PC-9 (cell line): ENCODE data around the gene FLNC. TPM values are rescaled to one million over a fixed set of nuclear protein-coding genes. Genes with fewer than 3 reads are reported as not detected.
A peak's percentile ranks its signal among the peaks of the same experiment; 100 is the strongest.

Experiments
- BruUV-seq: library from RNA; stranded (reverse); fragments of 400-500 nt; replicated peaks from 2 replicates; lab custom pipeline; 2021; lab: Mats Ljungman, UMichigan
- CTCF ChIA-PET: fragments of 300-600 bp; sonication (Branson Sonifier 250); formaldehyde crosslinking; loops from one replicate; lab custom pipeline; 2022; ENCODE audit warnings: antibody characterized with exemption; lab: Charles Lee
- POLR2A ChIA-PET: fragments of 300-600 bp; sonication (Branson Sonifier 250); formaldehyde crosslinking; loops from one replicate; lab custom pipeline; 2022; ENCODE audit warnings: antibody characterized with exemption; ENCODE audit not compliant: unreplicated experiment; lab: Charles Lee
- DNase-seq, 2 experiments: peaks; one replicate each; pipeline versions ENCODE4 v3.0.0 to v3.0.0-alpha.2; 2015 to 2022; ENCODE audit warnings: mixed read lengths in 1 of 2
- H2AFZ ChIP-seq: fragments of 200-600 bp; sonication (generic); 2 replicates; pipeline ENCODE4 v1.8.1; 2017; ENCODE audit warnings: antibody characterized with exemption
- H3F3A ChIP-seq: fragments of 200-600 bp; sonication (generic); 2 replicates; pipeline ENCODE4 v1.8.1; 2017; ENCODE audit warnings: antibody characterized with exemption, mild to moderate bottlenecking, low read depth; ENCODE audit not compliant: insufficient read depth
- H3K27ac ChIP-seq: fragments of 200-600 bp; sonication (generic); 2 replicates; pipeline ENCODE4 v1.6.1; 2016; ENCODE audit warnings: mixed run types
- H3K27me3 ChIP-seq: fragments of 200-600 bp; sonication (generic); 2 replicates; pipeline ENCODE4 v1.6.1; 2016; ENCODE audit warnings: low read depth, mixed run types; ENCODE audit not compliant: insufficient read depth
- H3K36me3 ChIP-seq: fragments of 200-600 bp; sonication (generic); 2 replicates; pipeline ENCODE4 v1.6.1; 2016; ENCODE audit warnings: low read depth, mixed run types
- H3K4me1 ChIP-seq: fragments of 200-600 bp; sonication (generic); replicated peaks from 2 replicates; pipeline ENCODE4 v1.6.1; 2016; ENCODE audit warnings: mixed run types; ENCODE audit not compliant: insufficient read depth
- H3K4me2 ChIP-seq: fragments of 200-600 bp; sonication (generic); 2 replicates; pipeline ENCODE4 v1.6.1; 2017; ENCODE audit warnings: mixed run types
- H3K4me3 ChIP-seq: fragments of 200-600 bp; sonication (generic); 2 replicates; pipeline ENCODE4 v1.6.1; 2016; ENCODE audit warnings: mixed run types
- H3K79me2 ChIP-seq: fragments of 200-600 bp; sonication (generic); 2 replicates; pipeline ENCODE4 v1.6.1; 2017; ENCODE audit warnings: low read depth, mixed run types
- H3K9me2 ChIP-seq: fragments of 200-600 bp; sonication (generic); 2 replicates; pipeline ENCODE4 v1.8.1; 2017; ENCODE audit warnings: mild to moderate bottlenecking; ENCODE audit not compliant: insufficient read depth
- H3K9me3 ChIP-seq: fragments of 200-600 bp; sonication (generic); 2 replicates; pipeline ENCODE4 v1.8.1; 2016; ENCODE audit warnings: low read depth; ENCODE audit not compliant: insufficient read depth
- H4K20me1 ChIP-seq: fragments of 200-600 bp; sonication (generic); 2 replicates; pipeline ENCODE4 v1.8.1; 2017; ENCODE audit not compliant: insufficient read depth
- EZH2 ChIP-seq: fragments of 200-600 bp; sonication (generic); IDR thresholded peaks from 2 replicates; pipeline ENCODE4 v1.8.0; 2017; ENCODE audit warnings: antibody characterized with exemption, low read depth
- intact Hi-C: fragments of 100-400 bp; cut with micrococcal nuclease; formaldehyde crosslinking; loops from one replicate; pipeline ENCODE4 v1.10.0; 2022; ENCODE audit not compliant: unreplicated experiment
- total RNA-seq: library from RNA; stranded (reverse); gene quantifications from 2 replicates; pipeline ENCODE4 v1.2.3, GENCODE V29; 2021
- TF ChIP-seq, protein P1 (sequence below): fragments of 200-600 bp; sonication (generic); conservative IDR thresholded peaks from 2 replicates; pipeline ENCODE4 v1.6.1; 2017; ENCODE audit warnings: mixed run types, antibody characterized with exemption, mild to moderate bottlenecking, moderate library complexity

The FLNC gene
- total RNA-seq, 1 experiment from 2014 or later: 75.5 TPM

DNA sequence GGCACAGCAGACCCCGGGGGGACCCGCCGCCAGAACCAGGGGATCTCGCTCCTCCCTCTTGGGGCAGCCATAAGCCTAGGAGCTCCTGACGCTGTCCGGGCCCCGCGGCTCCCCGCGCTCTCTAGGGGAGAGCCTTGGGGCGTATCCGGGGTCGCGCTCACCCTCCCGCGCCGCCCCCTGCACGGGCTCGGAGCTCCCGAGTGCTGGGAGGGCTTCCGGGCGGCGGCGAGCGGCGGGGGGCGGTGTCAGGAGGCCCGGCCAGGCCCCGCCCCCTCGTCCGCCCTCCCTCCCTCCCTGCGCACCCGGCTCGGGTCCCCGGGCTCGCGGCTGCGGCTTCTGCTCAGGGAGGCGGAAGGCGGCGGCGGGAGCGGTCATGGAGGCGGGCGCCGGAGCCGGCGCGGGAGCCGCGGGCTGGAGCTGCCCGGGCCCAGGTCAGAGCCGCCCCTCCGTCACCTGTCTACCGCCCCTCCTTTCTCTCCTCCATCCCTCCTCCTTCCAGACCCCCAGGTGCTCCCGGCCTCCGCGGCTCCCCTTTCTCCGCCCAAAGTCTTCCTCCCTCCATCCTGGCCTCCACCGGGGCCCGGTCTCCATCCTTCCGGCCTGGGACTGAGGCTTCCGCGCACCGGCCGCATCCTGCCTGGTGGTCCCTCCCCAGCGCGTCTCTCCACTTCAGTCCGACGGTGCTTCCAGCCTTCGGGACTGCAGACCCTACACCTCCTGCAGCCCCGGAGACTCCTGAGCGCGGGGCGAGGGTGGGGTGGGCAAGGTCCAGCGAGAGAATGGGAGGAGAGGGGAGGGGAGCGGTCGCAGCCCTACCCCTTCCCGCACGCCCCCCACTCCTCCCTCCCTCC lies 38.9 kb upstream of the FLNC start, which contains the start of gene CCDC136:
CCDC136 (plus strand) TSS at position 848 of the 851 bp plus-strand sequence. CDS start 444 bp downstream, outside the sequence.
- Histone ChIP-seq H3K27ac (no peak within 1 kb of the TSS), H3K27me3 (no peaks in the 10 kb centered on the region), H4K20me1 (no peaks in the 10 kb centered on the region), H3K9me2 (no peaks in the 10 kb centered on the region), H3K79me2 (no peaks in the 10 kb centered on the region), H3K4me3 (peak within 1 kb of the TSS; percentile 65), H3K4me2 (peak within 1 kb of the TSS; percentile 84), H3K36me3 (no peaks in the 10 kb centered on the region), H3K4me1 (peaks cover 4% of the 10 kb centered on the region; the same call in 1 of the 2 replicates), H3F3A (peaks cover 4% of the 10 kb centered on the region; the same call in 1 of the 2 replicates), H2AFZ (peak within 1 kb of the TSS; percentile 88), H3K9me3 (no peaks in the 10 kb centered on the region)
- TF ChIP-seq EZH2: no peak
- TF ChIP-seq, protein P1, sequence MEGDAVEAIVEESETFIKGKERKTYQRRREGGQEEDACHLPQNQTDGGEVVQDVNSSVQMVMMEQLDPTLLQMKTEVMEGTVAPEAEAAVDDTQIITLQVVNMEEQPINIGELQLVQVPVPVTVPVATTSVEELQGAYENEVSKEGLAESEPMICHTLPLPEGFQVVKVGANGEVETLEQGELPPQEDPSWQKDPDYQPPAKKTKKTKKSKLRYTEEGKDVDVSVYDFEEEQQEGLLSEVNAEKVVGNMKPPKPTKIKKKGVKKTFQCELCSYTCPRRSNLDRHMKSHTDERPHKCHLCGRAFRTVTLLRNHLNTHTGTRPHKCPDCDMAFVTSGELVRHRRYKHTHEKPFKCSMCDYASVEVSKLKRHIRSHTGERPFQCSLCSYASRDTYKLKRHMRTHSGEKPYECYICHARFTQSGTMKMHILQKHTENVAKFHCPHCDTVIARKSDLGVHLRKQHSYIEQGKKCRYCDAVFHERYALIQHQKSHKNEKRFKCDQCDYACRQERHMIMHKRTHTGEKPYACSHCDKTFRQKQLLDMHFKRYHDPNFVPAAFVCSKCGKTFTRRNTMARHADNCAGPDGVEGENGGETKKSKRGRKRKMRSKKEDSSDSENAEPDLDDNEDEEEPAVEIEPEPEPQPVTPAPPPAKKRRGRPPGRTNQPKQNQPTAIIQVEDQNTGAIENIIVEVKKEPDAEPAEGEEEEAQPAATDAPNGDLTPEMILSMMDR: no peak
- CTCF ChIA-PET: no interaction called here
- POLR2A ChIA-PET: no interaction called here
- intact Hi-C loops: loop anchor here (5.0 kb wide), 2 partner anchors 36 to 71 kb away; partner anchors contain the start of gene ATP6V1F
- no TSS peak for BruUV-seq
- peak in 1 of 2 experiments; percentile 71 for DNase-seq

- no peaks in the 10 kb centered on the region for H3K27me3 ChIP-seq
- no peak overlapping the region for H3K27ac ChIP-seq
- no peaks in the 10 kb centered on the region for H3K79me2 ChIP-seq
- ChIA-PET CTCF (no interaction called here), POLR2A (interaction anchor here (0.5 kb wide), 1 partner anchor 111 kb away, joined by 3 read pairs; no protein-coding TSS in a partner anchor)
- no peaks in the 10 kb centered on the region for H3K36me3 ChIP-seq
- no peak for DNase-seq
- no peaks in the 10 kb centered on the region for H3K9me2 ChIP-seq
- H3K9me3 ChIP-seq: no peaks in the 10 kb centered on the region
- intact Hi-C loops: loop anchor here (5.0 kb wide), 2 partner anchors 35 to 70 kb away; partner anchors contain the start of gene ATP6V1F
- TF ChIP-seq EZH2: no peak
- TF ChIP-seq, protein P1: no peak
- peak overlapping the region; percentile 65; the same call in 1 of the 2 replicates for H3K4me3 ChIP-seq
- peaks cover 4% of the 10 kb centered on the region; the same call in 1 of the 2 replicates for H3K4me1 ChIP-seq
- H2AFZ ChIP-seq: peak overlapping the region; percentile 88
- H4K20me1 ChIP-seq: no peaks in the 10 kb centered on the region
- peak overlapping the region; percentile 84 for H3K4me2 ChIP-seq
- peaks cover 4% of the 10 kb centered on the region; the same call in 1 of the 2 replicates for H3F3A ChIP-seq
- BruUV-seq: no TSS peak
Observed at GRCh38 chr7:128791972-128792327, 38.3 kb upstream of the FLNC start.

DNA sequence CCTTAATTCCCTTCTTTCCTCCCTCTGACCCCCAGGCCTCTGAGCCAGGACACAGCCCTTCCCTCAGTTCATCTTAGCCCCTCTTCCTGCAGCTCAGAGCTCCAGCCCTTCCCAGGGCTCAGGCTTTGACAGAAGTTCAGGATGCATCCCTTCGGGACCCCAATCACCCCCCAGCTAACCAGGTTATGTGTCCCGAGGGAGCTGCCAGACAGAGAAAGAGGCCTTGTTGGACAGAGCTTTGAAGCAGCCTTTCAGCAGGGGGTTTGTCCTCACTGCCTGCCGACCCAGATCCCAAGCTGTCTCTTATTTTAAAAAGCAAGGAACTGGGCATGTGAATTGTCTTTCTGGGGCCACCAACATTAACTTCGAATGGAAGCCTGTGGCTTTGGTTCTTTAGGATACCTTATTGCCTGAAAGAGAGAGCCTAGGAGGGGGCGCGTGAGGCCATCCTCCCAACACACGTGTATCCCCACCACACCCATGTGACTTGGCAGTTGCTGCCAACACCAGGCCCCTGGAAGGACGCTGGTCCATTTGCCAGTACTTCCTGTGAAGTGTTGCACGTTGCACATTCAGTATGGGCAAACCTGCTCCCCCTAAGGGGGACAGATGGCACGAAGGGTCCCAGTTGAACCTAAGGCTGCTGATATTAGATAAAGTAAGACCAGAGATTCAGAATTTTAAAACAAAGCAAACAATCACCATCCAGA lies 37.6 kb upstream of the FLNC start:
- Histone ChIP-seq H3K4me3 (no peak overlapping the region), H3K27me3 (no peaks in the 10 kb centered on the region), H4K20me1 (no peaks in the 10 kb centered on the region), H3K79me2 (no peaks in the 10 kb centered on the region), H3K4me2 (no peak overlapping the region), H3F3A (peaks cover 4% of the 10 kb centered on the region; the same call in 1 of the 2 replicates), H3K9me3 (no peaks in the 10 kb centered on the region), H3K27ac (no peak overlapping the region), H2AFZ (no peak overlapping the region), H3K9me2 (no peaks in the 10 kb centered on the region), H3K36me3 (no peaks in the 10 kb centered on the region), H3K4me1 (peaks cover 4% of the 10 kb centered on the region; the same call in 1 of the 2 replicates)
- TF ChIP-seq EZH2: no peak
- TF ChIP-seq, protein P1: no peak
- ChIA-PET POLR2A (interaction anchor here (0.5 kb wide), 1 partner anchor 112 kb away, joined by 3 read pairs; no protein-coding TSS in a partner anchor), CTCF (no interaction called here)
- DNase-seq: no peak
- intact Hi-C loops: loop anchor here (5.0 kb wide), 2 partner anchors 35 to 70 kb away; partner anchors contain the start of gene ATP6V1F
- BruUV-seq: TSS peak; percentile 53
